Measurements from ENCODE around the gene ARRB1. TPM values are rescaled to one million over a fixed set of nuclear protein-coding genes. Genes with fewer than 3 reads are reported as not detected.

Gene ARRB1
- total RNA-seq, 1 experiment from 2014 or later: 90.1 TPM

- TF ChIP-seq PREB (CRISPR knock-in tag; IDR thresholded peaks at IDR 0.05; ENCODE audit: borderline replicate concordance) (no peak), STAT6 (CRISPR knock-in tag; conservative IDR thresholded peaks at IDR 0.05; ENCODE audit: low read depth) (no peak), ZNF671 (CRISPR knock-in tag; IDR thresholded peaks at IDR 0.05) (no peak), GTF2I (CRISPR knock-in tag; conservative IDR thresholded peaks at IDR 0.05) (no peak)
Observed at GRCh38 chr11:75286826-75287465, 64.5 kb downstream of the ARRB1 start (continued).

GRCh38 chr11:75285776-75286360, 65.6 kb downstream of the ARRB1 start:
- peaks cover 16% of the 10 kb centered on the region for H3K4me1 Mint-ChIP-seq
- no peak overlapping the region for H3K27ac Mint-ChIP-seq
- no peak for DNase-seq (ENCODE audit: low spot score)
- H3K9me3 Mint-ChIP-seq: no peaks in the 10 kb centered on the region
- POLR2A ChIA-PET: no interaction called here
- H3K27me3 Mint-ChIP-seq (ENCODE audit: low read depth): no peaks in the 10 kb centered on the region
- CTCF ChIA-PET: no interaction called here
- peaks cover 13% of the 10 kb centered on the region for H3K36me3 Mint-ChIP-seq
- no peak for ATAC-seq
- TF ChIP-seq HMGA2 (CRISPR knock-in tag; IDR thresholded peaks at IDR 0.05): no peak
- no peak overlapping the region for H3K4me3 Mint-ChIP-seq

GRCh38 chr11:75283391-75283931, 68.0 kb downstream of the ARRB1 start:
- CTCF ChIA-PET: interaction anchor here (1.1 to 4.8 kb wide), 2 partner anchors 79 to 102 kb away, joined by 3 to 89 read pairs; no protein-coding TSS in a partner anchor
- Mint-ChIP-seq H3K4me3 (no peak overlapping the region), H3K36me3 (peaks cover 23% of the 10 kb centered on the region), H3K27ac (no peak overlapping the region; the same call in 1 of the 2 replicates), H3K4me1 (peaks cover 20% of the 10 kb centered on the region), H3K27me3 (ENCODE audit: low read depth) (no peaks in the 10 kb centered on the region), H3K9me3 (no peaks in the 10 kb centered on the region)
- POLR2A ChIA-PET: no interaction called here
- ATAC-seq (no peak; the same call in 1 of the 2 replicates), DNase-seq (ENCODE audit: low spot score) (no peak)
- no peak for TF ChIP-seq GRHL2 (CRISPR knock-in tag; IDR thresholded peaks at IDR 0.05; ENCODE audit: insufficient replicate concordance, severe bottlenecking)
- TF ChIP-seq NR2C2 (CRISPR knock-in tag; IDR thresholded peaks at IDR 0.05): no peak
- TF ChIP-seq ATF3 (CRISPR knock-in tag; conservative IDR thresholded peaks at IDR 0.05): no peak
- TF ChIP-seq FOXP4 (CRISPR knock-in tag; IDR thresholded peaks at IDR 0.05): no peak
- TF ChIP-seq NR3C1 (CRISPR knock-in tag; conservative IDR thresholded peaks at IDR 0.05; ENCODE audit: low read depth): no peak
- no peak for TF ChIP-seq GTF2I (CRISPR knock-in tag; conservative IDR thresholded peaks at IDR 0.05)
- TF ChIP-seq NR1H2 (CRISPR knock-in tag; IDR thresholded peaks at IDR 0.05): no peak
- no peak for TF ChIP-seq JAZF1 (CRISPR knock-in tag; IDR thresholded peaks at IDR 0.05)
- TF ChIP-seq CDX4 (CRISPR knock-in tag; IDR thresholded peaks at IDR 0.05; ENCODE audit: borderline replicate concordance): no peak
- TF ChIP-seq ZNF121 (CRISPR knock-in tag; IDR thresholded peaks at IDR 0.05): no peak
- TF ChIP-seq TP53 (CRISPR knock-in tag; IDR thresholded peaks at IDR 0.05): no peak
- no peak for TF ChIP-seq HMGXB4 (CRISPR knock-in tag; IDR thresholded peaks at IDR 0.05)
- TF ChIP-seq EMX1 (CRISPR knock-in tag; IDR thresholded peaks at IDR 0.05): no peak
- no peak for TF ChIP-seq RELA (CRISPR knock-in tag; IDR thresholded peaks at IDR 0.05; ENCODE audit: borderline replicate concordance)
